Measurements from ENCODE around the gene EIF2D. TPM values are rescaled to one million over a fixed set of nuclear protein-coding genes. Genes with fewer than 3 reads are reported as not detected.

EIF2D gene
- total and polyA plus RNA-seq, 8 donors: 37.5 to 110 (median 90.7) TPM

DNA sequence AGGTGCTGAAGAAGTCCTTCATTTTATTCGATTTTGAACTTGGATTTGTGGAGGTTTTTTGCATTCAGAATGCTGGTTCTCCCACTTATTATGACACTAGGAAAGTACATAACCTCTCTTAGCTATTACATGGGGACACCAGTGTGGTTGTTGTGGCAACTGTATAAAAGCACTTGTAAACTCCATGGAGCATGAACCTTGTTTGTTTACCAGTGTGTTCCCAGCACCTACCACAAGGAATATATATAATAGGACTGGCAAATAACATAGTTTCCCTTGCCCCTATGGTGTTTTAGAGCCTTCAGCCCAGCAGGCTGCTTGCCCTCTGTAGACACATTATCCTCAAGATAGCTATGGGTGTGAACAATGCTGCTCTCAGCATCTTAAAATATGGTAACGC lies 61.8 kb downstream of the EIF2D start:
- ATAC-seq: peak; percentile 56
- intact Hi-C loops (cut with DNase I): no loop called here
- Histone ChIP-seq H3K4me1 (peaks cover 0 to 19% of the 10 kb centered on the region in 2 donors), H3K9me3 (no peaks in the 10 kb centered on the region), H3K27ac (no peak overlapping the region), H3K27me3 (no peaks in the 10 kb centered on the region), H3K4me3 (no peak overlapping the region), H3K36me3 (no peaks in the 10 kb centered on the region)
- no peak for DNase-seq
- TF ChIP-seq, protein P1, sequence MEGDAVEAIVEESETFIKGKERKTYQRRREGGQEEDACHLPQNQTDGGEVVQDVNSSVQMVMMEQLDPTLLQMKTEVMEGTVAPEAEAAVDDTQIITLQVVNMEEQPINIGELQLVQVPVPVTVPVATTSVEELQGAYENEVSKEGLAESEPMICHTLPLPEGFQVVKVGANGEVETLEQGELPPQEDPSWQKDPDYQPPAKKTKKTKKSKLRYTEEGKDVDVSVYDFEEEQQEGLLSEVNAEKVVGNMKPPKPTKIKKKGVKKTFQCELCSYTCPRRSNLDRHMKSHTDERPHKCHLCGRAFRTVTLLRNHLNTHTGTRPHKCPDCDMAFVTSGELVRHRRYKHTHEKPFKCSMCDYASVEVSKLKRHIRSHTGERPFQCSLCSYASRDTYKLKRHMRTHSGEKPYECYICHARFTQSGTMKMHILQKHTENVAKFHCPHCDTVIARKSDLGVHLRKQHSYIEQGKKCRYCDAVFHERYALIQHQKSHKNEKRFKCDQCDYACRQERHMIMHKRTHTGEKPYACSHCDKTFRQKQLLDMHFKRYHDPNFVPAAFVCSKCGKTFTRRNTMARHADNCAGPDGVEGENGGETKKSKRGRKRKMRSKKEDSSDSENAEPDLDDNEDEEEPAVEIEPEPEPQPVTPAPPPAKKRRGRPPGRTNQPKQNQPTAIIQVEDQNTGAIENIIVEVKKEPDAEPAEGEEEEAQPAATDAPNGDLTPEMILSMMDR (IDR thresholded peaks at IDR 0.05): no peak

GRCh38 chr1:206547104-206547503 lies 65.2 kb downstream of the EIF2D start:
- H3K36me3 ChIP-seq: no peaks in the 10 kb centered on the region
- no peak overlapping the region for H3K4me3 ChIP-seq
- H3K27ac ChIP-seq: no peak overlapping the region
- H3K27me3 ChIP-seq: no peaks in the 10 kb centered on the region
- H3K9me3 ChIP-seq: no peaks in the 10 kb centered on the region
- H3K4me1 ChIP-seq: peaks cover 0 to 18% of the 10 kb centered on the region in 2 donors
- intact Hi-C loops (cut with DNase I): loop anchor here in 1 of 2 donors (5.0 kb wide), 1 partner anchor 35 kb away; no protein-coding TSS in a partner anchor
- TF ChIP-seq, protein P1 (IDR thresholded peaks at IDR 0.05): no peak
- DNase-seq (no peak), ATAC-seq (no peak)

GRCh38 chr1:206545351-206545750 lies 66.9 kb downstream of the EIF2D start:
- no peak overlapping the region for H3K4me3 ChIP-seq
- DNase-seq: no peak
- H3K36me3 ChIP-seq: no peaks in the 10 kb centered on the region
- H3K27me3 ChIP-seq: no peaks in the 10 kb centered on the region
- TF ChIP-seq, protein P1 (IDR thresholded peaks at IDR 0.05): no peak
- H3K4me1 ChIP-seq: peaks cover under 1 to 9% of the 10 kb centered on the region in 2 donors
- intact Hi-C loops (cut with DNase I): loop anchor here in 1 of 2 donors (5.0 kb wide), 1 partner anchor 37 kb away; no protein-coding TSS in a partner anchor
- ATAC-seq: no peak
- H3K27ac ChIP-seq: no peak overlapping the region
- H3K9me3 ChIP-seq: no peaks in the 10 kb centered on the region

- H3K9me3 ChIP-seq: no peaks in the 10 kb centered on the region
- intact Hi-C loops (cut with DNase I): loop anchor here in 1 of 2 donors (5.0 kb wide), 1 partner anchor 38 kb away; no protein-coding TSS in a partner anchor
- no peak overlapping the region for H3K27ac ChIP-seq
- H3K27me3 ChIP-seq: no peaks in the 10 kb centered on the region
- DNase-seq: peak in 3 of 4 donors; percentile 68 to 89 (median 72)
- H3K36me3 ChIP-seq: no peaks in the 10 kb centered on the region
- no peak overlapping the region for H3K4me3 ChIP-seq
- TF ChIP-seq, protein P1 (IDR thresholded peaks at IDR 0.05): peak; percentile 76 to 90
- peak; percentile 74 for ATAC-seq
- peaks cover 6 to 16% of the 10 kb centered on the region in 2 donors for H3K4me1 ChIP-seq
Observed at GRCh38 chr1:206544562-206545257, 67.6 kb downstream of the EIF2D start.

Other genes starting within 250 kb of the EIF2D start
- gene IKBKE, start 142.0 kb downstream of the EIF2D start, total RNA-seq: 10 to 100 TPM in 1 of 2 donors, 1 to 10 TPM in 1; 8.7 to 17.8 TPM
- 1 to 10 TPM; 4.7 to 9.4 (median 6.7) TPM for gene IKBKE, start 142.0 kb downstream of the EIF2D start, polyA plus RNA-seq (ENCODE audit: insufficient read length in 6 of 6)
- gene RASSF5, start 104.9 kb downstream of the EIF2D start, total RNA-seq: 10 to 100 TPM; 26.5 to 40.9 TPM
- 10 to 100 TPM in 5 of 6 donors, 1 to 10 TPM in 1; 5.8 to 12.1 (median 11.4) TPM for gene RASSF5, start 104.9 kb downstream of the EIF2D start, polyA plus RNA-seq (ENCODE audit: insufficient read length in 6 of 6)
- 10 to 100 TPM; 11.5 to 11.8 TPM for gene DYRK3, start 23.1 kb upstream of the EIF2D start, total RNA-seq
- 1 to 10 TPM; 6.1 to 9.9 (median 8.2) TPM for gene DYRK3, start 23.1 kb upstream of the EIF2D start, polyA plus RNA-seq (ENCODE audit: insufficient read length in 6 of 6)
- gene MAPKAPK2, start 72.4 kb upstream of the EIF2D start, total RNA-seq: 100 to 1,000 TPM in 1 of 2 donors, 10 to 100 TPM in 1; 92.2 to 113 TPM
- gene MAPKAPK2, start 72.4 kb upstream of the EIF2D start, polyA plus RNA-seq (ENCODE audit: insufficient read length in 6 of 6): 10 to 100 TPM; 53.1 to 68.5 (median 59.3) TPM
- not detected for gene IL19, start 158.3 kb upstream of the EIF2D start, total RNA-seq
- not detected for gene IL19, start 158.3 kb upstream of the EIF2D start, polyA plus RNA-seq (ENCODE audit: insufficient read length in 6 of 6)
- gene IL10, start 160.0 kb upstream of the EIF2D start, total RNA-seq: 1 to 10 TPM; 3.0 to 6.2 TPM
- 1 to 10 TPM in 1 of 6 donors, under 1 TPM in 5; 0.24 to 1.7 (median 0.48) TPM for gene IL10, start 160.0 kb upstream of the EIF2D start, polyA plus RNA-seq (ENCODE audit: insufficient read length in 6 of 6)

Measured in left lung (tissue), 10 donors.